GM21515 (cell line): ENCODE measurements around the gene SPOCD1.

ENCODE experiments used
- ATAC-seq: cut with Tn5 transposase; IDR thresholded peaks from one replicate; pipeline ENCODE4 v1.9.1; 2021; ENCODE audit not compliant: unreplicated experiment

Gene SPOCD1

DNA sequence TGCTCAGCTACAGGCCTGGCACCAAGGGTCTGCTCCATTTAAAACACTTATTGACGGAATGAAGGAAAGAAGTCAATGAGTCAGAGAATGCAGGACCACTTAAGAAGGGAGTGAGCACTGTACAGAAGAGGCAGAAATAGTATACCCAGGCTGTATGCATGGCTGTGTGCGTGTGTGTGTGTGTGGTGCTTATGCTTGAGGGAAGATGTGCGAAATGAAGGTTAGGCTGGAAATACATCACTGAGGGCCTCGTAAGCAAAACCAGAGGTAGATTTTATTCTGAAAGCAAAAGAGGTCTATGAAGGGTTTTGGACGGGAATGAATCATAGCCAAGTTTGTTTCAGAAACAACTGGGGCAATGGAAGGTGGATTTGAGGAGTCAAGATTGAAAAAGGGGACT is 42.0 kb downstream of the SPOCD1 start:
- ATAC-seq = no peak

DNA sequence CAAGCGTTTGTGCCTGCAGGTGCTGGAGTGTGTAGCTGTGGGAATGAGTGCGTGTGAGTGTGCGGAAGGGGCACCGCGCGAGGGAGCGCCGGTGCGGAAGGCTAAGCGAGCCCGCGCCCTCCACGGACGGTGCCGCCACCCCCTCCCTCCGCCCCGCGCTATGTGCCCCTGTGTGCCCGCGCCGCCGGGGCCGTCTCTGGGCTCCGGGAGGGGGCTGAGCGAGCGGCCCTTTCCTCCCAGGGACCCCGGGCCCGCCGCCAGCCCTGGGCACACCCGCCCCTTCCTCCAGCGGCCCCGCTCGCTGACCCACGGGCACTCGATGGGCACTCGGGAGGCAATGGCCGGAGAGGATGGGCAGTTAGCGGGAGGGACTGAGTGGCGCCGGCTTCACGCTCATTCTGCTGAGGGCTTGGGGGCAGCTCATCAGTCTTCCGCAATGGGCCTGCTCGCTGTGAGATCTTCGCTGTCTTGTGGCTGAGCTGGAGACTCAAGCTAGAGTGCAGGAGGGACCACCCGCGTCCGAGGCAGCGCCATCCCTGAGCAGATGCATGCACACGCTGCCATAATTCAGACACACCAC is 43.1 kb downstream of the SPOCD1 start:
- no peak for ATAC-seq

DNA sequence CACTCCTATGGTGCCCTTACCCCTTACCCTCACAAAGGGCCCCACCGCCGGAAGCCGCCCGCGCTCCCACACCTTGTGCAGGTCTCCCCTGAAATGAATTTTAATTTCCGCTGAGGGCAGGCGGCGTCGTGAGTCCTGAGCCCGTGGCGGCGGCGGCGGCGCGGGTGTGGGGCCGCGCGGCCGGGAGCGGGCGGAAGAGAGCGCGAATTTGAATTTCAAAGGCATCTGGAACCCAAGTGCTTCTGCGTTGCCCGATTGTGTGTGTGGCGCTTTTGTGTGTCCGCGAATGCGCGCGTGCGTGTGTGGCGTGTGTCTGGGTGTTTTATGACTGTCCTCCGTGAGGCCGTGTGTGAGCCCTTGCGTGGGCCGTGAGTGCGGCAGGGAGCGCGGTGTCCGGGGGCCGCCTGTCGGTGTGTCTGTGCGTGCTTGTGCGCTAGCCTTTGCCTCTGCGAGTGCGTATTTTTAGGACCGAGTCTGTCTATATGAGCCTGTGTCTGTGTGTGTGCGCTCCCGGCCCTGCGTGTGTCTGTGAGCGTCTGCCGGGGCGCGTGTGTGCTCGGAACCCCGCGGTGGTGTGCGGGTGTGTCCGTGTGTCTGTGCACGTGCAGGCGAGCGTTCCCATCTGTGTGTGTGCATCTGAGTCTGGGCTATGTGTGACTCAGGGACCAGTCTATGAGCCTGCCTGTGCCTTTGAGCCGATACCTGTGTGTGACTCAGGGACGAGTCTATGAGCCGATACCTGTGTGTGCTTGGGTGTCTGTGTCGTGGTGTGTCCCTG is 43.7 kb downstream of the SPOCD1 start:
- ATAC-seq = no peak

DNA sequence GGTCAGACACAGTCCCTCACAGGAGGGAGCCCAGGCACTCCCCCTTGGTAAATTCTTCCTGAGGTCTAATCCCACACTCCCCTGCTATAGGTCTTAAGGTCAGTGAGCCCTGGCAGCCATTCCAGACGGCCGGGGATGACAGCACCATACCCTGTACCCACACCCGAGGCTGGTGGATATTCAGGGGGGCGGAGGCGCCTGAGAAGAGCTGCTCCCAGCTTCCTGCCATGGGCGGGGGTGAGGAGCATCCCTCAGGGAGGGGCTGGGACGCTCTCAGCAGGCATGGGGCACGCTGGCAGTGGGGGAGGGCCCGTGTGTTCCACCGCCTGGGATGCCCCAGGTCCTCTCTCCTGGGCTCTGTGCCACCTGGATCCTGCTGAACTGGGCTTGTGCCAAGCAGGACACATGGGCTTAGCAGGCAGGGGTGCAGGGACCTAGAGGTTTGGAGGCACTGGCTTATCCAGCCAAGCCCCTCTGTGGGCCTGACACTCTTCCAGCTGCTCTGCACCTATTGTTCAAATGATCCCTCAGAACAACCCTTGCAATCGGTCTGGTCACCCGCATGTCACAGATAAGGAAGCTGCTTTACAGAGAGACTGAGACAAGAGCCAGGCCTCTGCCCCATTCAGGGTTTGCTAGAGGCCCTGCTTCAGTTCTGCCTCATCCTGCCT is 46.0 kb downstream of the SPOCD1 start:
- ATAC-seq = no peak

DNA sequence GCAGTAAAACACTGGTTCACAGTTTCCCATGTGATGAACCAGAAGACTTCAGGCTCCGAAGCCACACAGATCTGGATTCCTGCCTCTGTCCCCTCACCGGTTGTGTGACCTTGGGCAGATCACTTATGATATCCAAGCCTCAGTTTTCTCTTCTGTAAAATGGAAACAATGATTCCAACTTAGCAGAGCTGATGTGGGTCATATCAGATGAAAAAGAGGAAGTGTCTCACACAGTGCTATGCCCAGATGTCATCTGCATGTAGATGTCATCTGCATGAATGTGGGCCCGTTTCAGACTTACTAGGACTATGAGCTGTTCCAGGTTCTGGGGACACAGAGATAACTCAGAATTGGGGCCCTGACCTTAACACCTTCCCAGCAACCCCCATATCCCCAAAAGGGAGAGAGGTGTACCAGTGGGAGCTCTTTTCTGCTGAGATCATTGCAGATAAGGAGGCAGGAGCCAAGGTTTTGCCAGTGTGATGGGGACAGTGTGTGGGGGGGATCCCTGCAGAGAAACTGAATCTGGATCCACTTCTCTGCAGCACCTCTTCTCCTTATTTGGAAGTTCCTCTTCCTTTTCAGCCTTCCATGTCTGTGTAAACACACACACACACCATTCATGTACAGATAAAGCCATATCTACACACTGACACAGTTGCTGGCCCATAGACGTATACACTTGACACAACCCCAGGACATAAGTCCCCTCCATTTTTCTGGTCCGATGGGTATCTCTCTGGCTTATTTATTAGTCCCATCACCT is 46.7 kb downstream of the SPOCD1 start:
- ATAC-seq = no peak

DNA sequence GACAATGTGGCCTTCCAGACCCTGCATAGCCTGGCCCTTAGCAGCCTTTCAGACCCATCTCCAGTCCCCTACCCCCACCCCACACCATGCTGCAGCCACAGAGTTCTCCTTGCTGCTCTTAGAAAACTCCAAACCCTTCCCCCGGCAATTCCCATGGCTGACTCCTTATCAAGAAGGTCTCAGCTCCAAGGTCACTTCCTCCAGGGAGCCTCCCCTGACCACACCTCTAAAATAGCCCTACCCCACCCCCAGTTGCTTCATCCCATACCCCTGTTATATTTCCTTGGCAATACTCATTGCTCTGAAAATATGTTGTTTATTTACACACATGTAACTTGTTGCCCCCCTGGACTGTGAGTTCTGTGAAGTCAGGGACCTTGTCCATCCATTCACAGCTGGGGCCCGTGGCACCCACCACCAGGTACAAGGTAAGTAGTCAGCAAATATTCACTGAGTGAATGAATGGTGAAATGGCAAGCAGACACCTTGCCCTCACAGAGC is 47.4 kb downstream of the SPOCD1 start:
- no peak for ATAC-seq

DNA sequence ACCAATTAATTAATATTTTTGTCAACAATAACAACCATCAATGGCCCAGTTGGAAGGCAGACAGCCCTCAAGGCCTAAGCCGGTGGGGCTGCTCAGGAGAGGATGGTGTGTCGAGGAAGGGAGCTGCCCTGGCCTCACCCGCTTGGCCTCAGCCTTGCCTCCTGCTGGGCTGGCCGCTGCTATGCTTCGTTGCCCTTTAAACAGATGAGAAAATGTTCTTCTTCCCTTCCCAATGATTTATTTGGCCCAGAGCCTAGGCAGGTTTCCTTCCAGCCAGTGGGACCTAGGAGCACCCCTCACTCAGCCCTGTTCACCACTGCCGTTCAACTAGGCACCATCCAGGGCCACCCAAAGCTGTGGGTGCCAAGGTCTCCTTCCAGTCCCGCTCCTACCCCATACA is 48.6 kb downstream of the SPOCD1 start:
- no peak for ATAC-seq

DNA sequence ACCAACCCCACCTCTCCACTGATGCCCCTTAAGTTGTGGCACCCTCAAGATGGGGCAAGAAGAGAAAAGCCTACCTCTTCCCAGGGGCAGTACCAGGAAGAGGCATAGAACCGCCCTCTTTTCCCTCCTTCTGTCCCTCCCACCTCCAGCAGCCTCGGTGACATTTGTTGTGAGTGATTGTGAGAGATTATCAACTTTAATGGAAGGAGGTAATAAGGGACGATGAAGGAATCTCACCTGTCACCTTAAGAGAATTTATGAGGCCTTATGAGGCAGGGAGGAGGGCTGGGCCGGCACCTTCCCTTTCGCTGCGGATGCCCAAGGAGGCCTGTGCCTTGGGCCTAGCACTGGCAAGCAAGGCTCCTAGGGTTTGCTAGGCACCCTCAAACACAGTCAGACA is 50.3 kb downstream of the SPOCD1 start:
- no peak for ATAC-seq

DNA sequence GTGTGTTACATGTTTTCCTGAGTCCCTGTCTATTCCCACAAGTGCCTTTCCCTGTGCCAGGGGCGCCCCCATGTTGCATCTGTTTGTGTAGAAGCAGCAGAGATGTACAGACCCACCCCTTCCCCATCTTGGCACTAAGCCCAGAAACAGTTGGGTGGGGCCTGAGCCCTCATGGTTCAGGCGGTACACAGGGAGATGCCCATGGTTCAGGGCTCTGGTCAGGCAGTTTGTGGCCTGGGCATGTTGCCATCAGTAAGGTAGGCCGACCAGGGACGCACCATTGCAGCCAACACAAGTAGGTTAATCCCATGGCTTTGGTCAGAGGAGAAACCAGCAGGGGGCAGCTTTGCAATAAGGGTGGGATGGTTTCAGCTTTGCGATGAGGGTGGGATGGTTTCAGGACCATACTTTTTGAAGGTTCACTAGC is 50.8 kb downstream of the SPOCD1 start:
- no peak for ATAC-seq

DNA sequence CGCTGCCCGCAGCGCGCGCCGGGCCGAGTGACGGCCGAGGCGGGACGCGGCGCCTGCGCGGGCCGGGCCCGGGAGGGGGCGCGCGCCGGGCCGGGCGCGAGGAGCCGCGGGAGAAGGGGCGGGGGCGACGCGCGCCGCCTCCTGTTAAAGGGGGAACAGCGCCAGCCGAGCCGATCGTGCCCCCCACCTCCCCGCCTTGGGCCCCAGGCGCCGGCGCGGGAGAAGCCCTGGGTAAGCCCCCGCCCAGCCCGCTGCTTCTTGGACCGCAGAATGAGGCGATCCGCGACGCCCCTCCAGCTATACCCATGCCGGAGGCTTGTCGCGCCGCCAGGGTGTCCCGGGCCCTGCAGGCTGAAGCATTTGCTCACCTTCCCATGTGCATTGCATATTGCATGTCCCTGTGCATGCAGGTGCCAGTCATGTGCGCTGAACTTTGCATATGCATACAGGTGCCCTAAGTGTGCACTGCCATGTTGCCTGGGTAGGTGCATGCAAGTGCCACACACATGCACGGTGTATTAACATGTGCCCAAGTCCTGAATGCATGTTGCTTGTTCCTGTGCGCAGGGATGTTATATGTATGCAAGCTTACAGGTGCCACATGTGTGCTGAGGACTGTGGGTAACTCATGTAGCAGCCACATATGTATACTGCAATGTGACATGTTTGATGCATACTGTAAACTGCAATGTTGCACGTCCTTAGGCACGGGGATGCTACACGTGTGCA is 51.3 kb downstream of the SPOCD1 start, which contains the start of gene ADGRB2:
TSS of gene ADGRB2 (minus strand) at position 29 of the 729 bp plus-strand sequence. CDS start 7,119 bp downstream, outside the sequence.
- no peak for ATAC-seq

DNA sequence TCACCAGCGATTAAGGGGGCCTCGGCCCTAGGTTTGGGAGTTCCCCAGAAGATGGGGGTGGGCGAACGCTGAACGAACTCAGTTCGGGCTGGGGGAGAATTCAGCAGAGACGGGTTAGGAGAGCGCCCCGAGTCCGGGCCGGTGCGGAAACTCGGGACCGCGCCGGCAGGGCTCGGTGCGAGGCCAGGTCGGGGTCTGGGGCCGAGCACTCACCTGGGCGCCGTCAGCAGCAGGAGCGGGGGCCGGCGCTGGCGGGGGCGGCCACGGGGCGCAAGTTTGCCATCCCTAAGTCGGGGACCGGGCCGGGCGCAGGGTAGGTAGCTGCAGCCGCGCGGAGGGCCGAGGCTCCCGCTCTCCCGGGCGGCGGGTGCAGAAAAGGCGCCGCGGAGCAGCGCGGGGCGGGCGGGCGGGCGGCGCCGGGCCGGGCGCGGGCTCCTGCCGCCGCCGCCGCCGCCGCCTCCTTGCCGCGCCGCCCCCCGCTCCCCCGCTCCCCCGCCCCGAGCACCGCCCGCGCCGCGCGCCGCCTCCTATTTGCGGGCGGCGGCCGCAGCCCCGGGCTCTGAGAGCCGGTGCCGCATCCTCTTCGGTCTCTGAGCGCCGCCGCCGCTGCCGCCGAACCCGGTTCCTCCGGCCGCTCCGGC is 52.0 kb downstream of the SPOCD1 start:
- ATAC-seq = no peak

DNA sequence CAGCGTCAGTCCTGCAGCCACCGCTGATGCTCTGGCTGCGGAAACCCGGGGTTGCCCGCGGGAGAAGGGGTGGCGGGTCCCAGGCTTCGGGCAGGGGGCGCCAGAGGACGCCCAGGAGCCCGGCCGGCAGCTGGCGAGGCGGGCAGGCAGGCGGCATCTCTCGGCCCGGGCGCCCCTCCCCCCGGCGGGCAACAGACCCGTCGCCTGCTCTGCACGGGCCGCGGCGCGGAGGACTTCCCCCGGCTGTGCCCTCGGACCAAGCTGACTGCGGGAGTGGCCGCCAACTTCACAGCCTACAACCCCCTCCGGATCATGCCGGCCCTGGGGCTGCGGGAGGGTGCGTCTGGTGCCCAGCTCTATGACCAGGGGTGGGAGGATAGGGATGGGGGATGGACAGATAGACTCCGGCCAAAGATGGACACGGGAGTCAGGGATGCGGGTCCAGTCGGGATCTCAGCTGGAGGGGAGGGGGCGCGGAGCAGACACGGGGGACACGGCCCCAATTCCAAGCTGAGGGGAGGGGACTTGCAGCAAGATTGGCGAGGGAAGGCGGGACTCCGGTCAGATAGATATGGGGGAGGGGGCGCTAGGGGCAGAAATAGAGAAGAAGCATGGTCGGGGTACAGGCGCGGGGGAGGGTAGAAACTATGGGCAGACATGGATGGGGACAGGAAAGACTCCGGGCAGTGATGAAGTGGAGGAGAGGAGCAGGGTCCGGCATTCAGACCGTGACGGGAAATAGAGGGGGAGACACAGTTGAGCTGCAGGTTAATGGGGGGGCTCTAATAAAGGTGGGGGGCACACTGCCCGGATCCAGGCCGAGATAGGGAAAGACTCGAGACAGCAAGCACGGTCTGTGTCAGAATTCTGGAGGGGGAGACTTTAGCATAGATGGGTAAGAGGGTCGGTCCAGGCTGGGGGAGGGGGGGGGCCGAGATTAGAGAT is 52.8 kb downstream of the SPOCD1 start:
- no peak for ATAC-seq

DNA sequence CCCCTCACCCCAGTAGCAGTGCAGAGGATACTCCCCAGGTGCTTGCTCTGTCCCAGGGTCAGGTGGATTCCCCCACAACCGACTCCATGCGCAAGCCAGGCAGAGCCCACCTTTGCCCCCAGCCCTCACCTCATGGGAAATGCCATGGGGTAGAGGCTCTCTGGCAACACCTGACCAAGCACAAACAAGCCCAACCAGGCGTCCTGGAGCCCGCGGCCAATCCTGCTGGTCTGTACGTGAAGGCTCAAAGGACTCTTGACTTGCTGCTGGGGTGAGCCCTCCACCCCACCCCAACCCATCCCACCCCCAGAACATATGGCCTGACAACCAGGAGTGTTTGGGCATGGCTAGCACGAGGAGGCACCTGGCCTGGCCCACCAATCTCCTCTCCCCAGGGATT is 53.5 kb downstream of the SPOCD1 start:
- no peak for ATAC-seq

DNA sequence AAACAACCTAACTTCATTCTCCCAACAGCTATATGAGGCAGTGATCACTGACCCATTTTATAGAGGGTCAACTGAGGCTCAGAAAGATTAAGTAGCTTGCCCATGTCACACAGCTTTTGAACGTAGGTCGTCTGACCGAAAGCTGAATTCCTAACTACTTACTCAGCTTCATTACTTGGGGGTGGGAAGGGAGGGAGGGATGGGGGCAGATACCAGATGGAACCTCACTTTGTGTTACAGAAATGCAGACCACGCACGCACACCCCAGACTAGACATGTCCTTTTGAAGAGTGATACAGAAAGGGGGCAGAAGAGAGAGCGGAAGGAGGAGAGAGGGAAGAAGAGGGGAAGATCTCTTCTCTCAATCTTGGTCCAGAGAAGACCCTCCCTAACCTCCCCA is 53.9 kb downstream of the SPOCD1 start:
- ATAC-seq = no peak

DNA sequence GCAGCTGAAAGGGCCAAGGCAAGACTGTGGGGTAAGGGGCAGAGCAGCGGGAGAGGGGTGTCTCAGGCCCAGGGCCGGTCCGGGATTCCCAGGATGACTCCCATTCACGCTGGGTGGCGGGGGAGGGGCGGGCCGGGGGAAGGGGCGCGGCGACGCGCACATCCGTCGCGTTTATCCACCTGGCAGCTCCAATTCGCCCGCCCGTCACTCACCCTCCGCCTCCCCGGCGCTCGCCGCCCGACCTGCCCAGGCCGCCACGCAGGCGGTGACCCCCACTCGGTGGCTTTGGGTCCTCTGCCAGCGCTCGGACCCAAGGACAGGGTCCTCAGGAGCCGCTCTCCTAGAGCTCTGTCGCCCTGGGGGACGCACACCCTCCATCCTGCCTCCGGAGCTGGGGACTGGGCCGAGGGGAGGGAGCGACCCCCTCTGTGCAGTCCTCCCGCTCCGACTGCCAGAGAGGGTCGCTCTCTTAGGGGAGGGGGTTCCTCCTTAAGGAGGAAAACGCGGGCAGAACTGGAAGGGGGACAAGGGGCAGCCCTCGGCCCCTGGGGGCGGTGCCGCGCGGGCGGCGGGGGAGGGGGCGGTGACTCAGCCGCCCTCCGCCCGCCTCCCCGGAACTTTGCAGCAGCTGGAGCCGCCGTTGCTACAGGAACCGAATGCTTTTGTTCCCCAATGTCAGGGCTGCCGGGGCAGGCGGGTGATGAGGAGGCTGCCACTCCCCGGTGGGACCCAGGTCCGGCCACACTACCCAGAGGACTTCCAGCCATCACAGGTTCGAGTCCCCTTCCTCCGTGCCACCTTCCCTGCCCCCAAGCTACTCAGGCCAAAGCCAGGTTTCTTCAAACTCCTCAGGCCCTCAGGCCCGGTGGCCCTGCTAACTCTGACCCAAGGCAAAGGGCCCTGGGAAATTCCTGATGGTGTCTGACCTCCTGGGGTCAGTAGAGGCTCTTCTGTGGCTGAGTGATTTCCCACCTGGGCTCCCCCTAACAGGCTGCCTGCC is 55.1 kb downstream of the SPOCD1 start:
- ATAC-seq = no peak

DNA sequence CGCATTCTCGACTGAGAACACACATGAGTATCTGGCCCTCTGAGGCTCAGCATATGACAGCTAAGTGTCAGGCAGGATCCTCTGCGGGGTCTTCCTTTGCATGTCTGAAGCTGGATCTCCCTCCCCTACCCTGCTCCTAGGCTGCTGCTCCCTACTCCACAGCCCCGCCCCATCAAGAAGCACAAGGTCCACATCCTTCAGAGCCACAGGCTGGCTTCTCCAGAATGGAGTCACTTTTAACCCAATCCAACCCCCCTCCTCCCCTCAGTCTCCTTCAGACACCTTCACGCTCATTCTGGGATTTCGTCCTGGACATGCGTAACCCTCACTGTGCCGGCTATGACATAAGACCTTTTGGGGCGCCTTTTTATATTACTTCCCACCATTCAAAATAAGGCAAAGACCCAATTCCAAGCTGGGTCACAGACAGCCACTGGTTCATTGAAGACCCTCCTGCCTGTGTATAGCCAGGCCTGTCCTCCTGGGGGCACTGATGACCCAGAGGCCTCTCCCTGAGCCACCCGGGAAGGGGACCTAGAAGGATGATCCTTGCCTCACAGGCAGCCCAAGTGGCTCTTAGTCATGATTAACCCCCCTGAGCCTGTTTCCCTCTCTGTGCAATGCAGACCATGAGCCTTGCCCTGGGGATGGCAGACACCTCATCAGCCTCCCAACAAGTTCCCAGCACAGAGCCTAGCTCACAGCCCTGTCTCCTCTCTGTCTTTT is 56.4 kb downstream of the SPOCD1 start:
- no peak for ATAC-seq

DNA sequence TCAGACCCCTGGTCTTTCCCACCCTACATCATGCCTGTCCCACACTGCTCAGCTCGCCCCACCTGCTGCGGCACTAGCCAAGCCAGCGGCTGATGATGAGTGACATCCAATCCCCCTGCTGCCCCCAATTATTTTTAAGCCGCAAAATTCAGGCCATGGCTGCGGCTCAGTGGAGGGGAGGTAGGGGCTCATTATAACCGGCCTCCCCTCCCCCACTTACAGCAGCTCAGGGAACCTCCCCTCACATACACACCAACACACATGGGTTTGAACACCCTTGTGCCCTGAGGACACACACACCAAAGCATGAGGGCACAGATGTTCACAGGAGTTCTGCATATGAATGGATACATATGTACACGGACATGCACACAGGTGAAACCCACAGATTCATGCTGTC is 57.0 kb downstream of the SPOCD1 start:
- no peak for ATAC-seq
